ENCODE data around the gene IKBKG. TPM values are rescaled to one million over a fixed set of nuclear protein-coding genes. Genes with fewer than 3 reads are reported as not detected.
"Not testable (repeated sequence)": the region's sequence is repeated elsewhere in the genome, so short reads cannot be mapped to it uniquely, and the experiment has no call there.

Gene IKBKG
- total and polyA plus RNA-seq, 2 of the 4 experiments (the other 2 are of a cell fraction): 16.5 to 38.2 TPM

- H3K9ac ChIP-seq (ENCODE audit: low read depth, low read length); H3K4me1 ChIP-seq (ENCODE audit: control insufficient read depth, insufficient read depth, low read length); H2AK5ac ChIP-seq (ENCODE audit: low read depth, low read length); H4K8ac ChIP-seq (ENCODE audit: low read depth in 2 of 2, low read length in 2 of 2); H3K14ac ChIP-seq (replicated peaks; ENCODE audit: low read depth, low read length); H2AFZ ChIP-seq (replicated peaks; ENCODE audit: low read length, poor library complexity); H3K27me3 ChIP-seq (ENCODE audit: control insufficient read depth, insufficient read depth, low read length); POLR2A ChIA-PET (ENCODE audit: unreplicated experiment); BruUV-seq (replicated peaks); H3K9me3 ChIP-seq (ENCODE audit: control insufficient read depth, insufficient read depth, low read length); H2AK9ac ChIP-seq (replicated peaks; ENCODE audit: low read depth, low read length, poor library complexity); CTCF ChIA-PET; dilution Hi-C loops (cut with HindIII; ENCODE audit: low sequenced_read_pairs, unreplicated experiment); H3K4ac ChIP-seq (ENCODE audit: low read depth, low read length); H4K5ac ChIP-seq (ENCODE audit: low read depth, low read length); H3K23ac ChIP-seq (ENCODE audit: low read depth, low read length); H3K56ac ChIP-seq (ENCODE audit: extremely low read depth, insufficient read depth, low read length); H2BK5ac ChIP-seq (ENCODE audit: low read depth, low read length, poor library complexity, severe bottlenecking); H3K9me1 ChIP-seq (ENCODE audit: insufficient read depth, low read length); intact Hi-C loops (cut with micrococcal nuclease); H3K18ac ChIP-seq (ENCODE audit: low read depth, low read length); H4K91ac ChIP-seq (ENCODE audit: insufficient read depth, low read depth, low read length); H2BK120ac ChIP-seq (ENCODE audit: low read depth, low read length); H2BK20ac ChIP-seq (ENCODE audit: low read depth, low read length); DNase-seq; H3K79me1 ChIP-seq (ENCODE audit: low read depth in 1 of 2, low read length in 2 of 2); H3K4me2 ChIP-seq (ENCODE audit: low read depth, low read length); H3K4me3 ChIP-seq (ENCODE audit: insufficient read depth, low read depth, low read length); H3K36me3 ChIP-seq (ENCODE audit: control insufficient read depth, insufficient read depth, low read length); H2BK15ac ChIP-seq (ENCODE audit: low read depth, low read length); H3K27ac ChIP-seq (ENCODE audit: insufficient read depth, low read length); H4K20me1 ChIP-seq (ENCODE audit: insufficient read depth, low read length): not testable (repeated sequence)
- WGBS, 2 experiments (ENCODE audit: extremely low coverage in 2 of 2, insufficient read length in 1 of 2): no CpG with 5 or more reads among the region's 5 CpGs
- peak; percentile 87 for ATAC-seq (ENCODE audit: low read depth)
- in situ Hi-C loops (cut with MboI; ENCODE audit: low sequenced_read_pairs): loop anchor here (25.0 kb wide), 1 partner anchor 162 kb away; no protein-coding TSS in a partner anchor
Observed at GRCh38 chrX:154575076-154575475, 27.7 kb downstream of the IKBKG start.

DNA sequence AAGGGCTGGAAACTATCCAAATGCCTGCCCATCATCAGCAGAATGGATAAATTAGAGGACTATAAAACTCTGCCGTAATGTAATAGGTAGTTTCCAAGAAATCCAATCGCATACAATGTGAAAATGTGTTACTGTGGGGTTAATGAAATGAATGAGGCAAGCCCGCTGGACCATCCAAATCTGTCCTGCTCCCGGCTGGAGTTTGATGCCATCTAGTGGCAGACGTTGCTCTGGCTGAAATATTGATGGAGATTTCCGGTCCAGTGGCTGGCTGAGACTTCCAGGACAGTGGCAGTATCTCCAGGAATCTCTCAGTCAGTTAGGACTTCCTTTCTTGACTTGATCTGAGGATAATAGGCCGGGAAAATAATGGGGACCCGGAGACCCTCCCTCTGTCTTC is 35.6 kb downstream of the IKBKG start:
- WGBS, 2 experiments (ENCODE audit: extremely low coverage in 2 of 2, insufficient read length in 1 of 2): no CpG with 5 or more reads among the region's 8 CpGs
- POLR2A ChIA-PET (ENCODE audit: unreplicated experiment); H4K91ac ChIP-seq (ENCODE audit: insufficient read depth, low read depth, low read length); H3K27me3 ChIP-seq (ENCODE audit: control insufficient read depth, insufficient read depth, low read length); H2BK15ac ChIP-seq (ENCODE audit: low read depth, low read length); H2AK5ac ChIP-seq (ENCODE audit: low read depth, low read length); H3K14ac ChIP-seq (replicated peaks; ENCODE audit: low read depth, low read length); H3K9me3 ChIP-seq (ENCODE audit: control insufficient read depth, insufficient read depth, low read length); H3K9ac ChIP-seq (ENCODE audit: low read depth, low read length); H3K9me1 ChIP-seq (ENCODE audit: insufficient read depth, low read length); H3K4me1 ChIP-seq (ENCODE audit: control insufficient read depth, insufficient read depth, low read length); H2BK20ac ChIP-seq (ENCODE audit: low read depth, low read length); H3K23ac ChIP-seq (ENCODE audit: low read depth, low read length); CTCF ChIA-PET; intact Hi-C loops (cut with micrococcal nuclease); DNase-seq; H2BK120ac ChIP-seq (ENCODE audit: low read depth, low read length); BruUV-seq (replicated peaks); H4K20me1 ChIP-seq (ENCODE audit: insufficient read depth, low read length); H3K27ac ChIP-seq (ENCODE audit: insufficient read depth, low read length); dilution Hi-C loops (cut with HindIII; ENCODE audit: low sequenced_read_pairs, unreplicated experiment); H3K18ac ChIP-seq (ENCODE audit: low read depth, low read length); H4K8ac ChIP-seq (ENCODE audit: low read depth in 2 of 2, low read length in 2 of 2); H3K4ac ChIP-seq (ENCODE audit: low read depth, low read length); H3K56ac ChIP-seq (ENCODE audit: extremely low read depth, insufficient read depth, low read length); H3K4me2 ChIP-seq (ENCODE audit: low read depth, low read length); H3K36me3 ChIP-seq (ENCODE audit: control insufficient read depth, insufficient read depth, low read length); H2AFZ ChIP-seq (replicated peaks; ENCODE audit: low read length, poor library complexity); H3K79me1 ChIP-seq (ENCODE audit: low read depth in 1 of 2, low read length in 2 of 2); H4K5ac ChIP-seq (ENCODE audit: low read depth, low read length); H2BK5ac ChIP-seq (ENCODE audit: low read depth, low read length, poor library complexity, severe bottlenecking); H2AK9ac ChIP-seq (replicated peaks; ENCODE audit: low read depth, low read length, poor library complexity); H3K4me3 ChIP-seq (ENCODE audit: insufficient read depth, low read depth, low read length): not testable (repeated sequence)
- in situ Hi-C loops (cut with MboI; ENCODE audit: low sequenced_read_pairs): loop anchor here (25.0 kb wide), 1 partner anchor 154 kb away; no protein-coding TSS in a partner anchor
- peak; percentile 85 for ATAC-seq (ENCODE audit: low read depth)
